Activated naive CD4-positive, alpha-beta T cell treated with anti-CD3 and anti-CD28 coated beads, Interleukin-2, amount 50 U/mL, for 24 hours (primary cell): ENCODE measurements around the gene ZNF362.
A peak's percentile ranks its signal among the peaks of the same experiment; 100 is the strongest.
"Not testable (repeated sequence)": the region's sequence is repeated elsewhere in the genome, so short reads cannot be mapped to it uniquely, and the experiment has no call there.

Experiments
- H3K27ac Mint-ChIP-seq: one replicate; pipeline ENCODE4 v1.8.0; 2021; ENCODE audit warnings: mild to moderate bottlenecking, mixed read lengths
- H3K27me3 Mint-ChIP-seq: one replicate; pipeline ENCODE4 v1.8.0; 2021; ENCODE audit warnings: mixed read lengths
- H3K36me3 Mint-ChIP-seq: one replicate; pipeline ENCODE4 v1.8.0; 2021; ENCODE audit warnings: mixed read lengths
- H3K4me1 Mint-ChIP-seq: one replicate; pipeline ENCODE4 v1.8.0; 2021; ENCODE audit warnings: mixed read lengths
- H3K4me3 Mint-ChIP-seq: one replicate; pipeline ENCODE4 v1.8.0; 2021; ENCODE audit warnings: mild to moderate bottlenecking, mixed read lengths
- H3K9me3 Mint-ChIP-seq: one replicate; pipeline ENCODE4 v1.8.0; 2021; ENCODE audit warnings: mixed read lengths

ZNF362 gene

GRCh38 chr1:33284049-33284448 is 27.8 kb downstream of the ZNF362 start:
- Mint-ChIP-seq H3K36me3 (peaks cover 13% of the 10 kb centered on the region), H3K9me3 (no peaks in the 10 kb centered on the region)

GRCh38 chr1:33286451-33287185 is 30.3 kb downstream of the ZNF362 start:
- Mint-ChIP-seq H3K4me3 (no peak overlapping the region), H3K4me1 (peaks cover 4% of the 10 kb centered on the region), H3K36me3 (peaks cover 14% of the 10 kb centered on the region), H3K27ac (no peak overlapping the region), H3K27me3 (no peaks in the 10 kb centered on the region), H3K9me3 (no peaks in the 10 kb centered on the region)

More at GRCh38 chr1:33284049-33284448, 27.8 kb downstream of the ZNF362 start:
- Mint-ChIP-seq H3K4me1 (peaks cover 3% of the 10 kb centered on the region), H3K27ac (no peak overlapping the region), H3K4me3 (no peak overlapping the region), H3K27me3 (no peaks in the 10 kb centered on the region)

GRCh38 chr1:33287317-33287716 is 31.0 kb downstream of the ZNF362 start:
- H3K4me1 Mint-ChIP-seq: peaks cover 4% of the 10 kb centered on the region
- peaks cover 9% of the 10 kb centered on the region for H3K36me3 Mint-ChIP-seq
- no peaks in the 10 kb centered on the region for H3K27me3 Mint-ChIP-seq
- H3K9me3 Mint-ChIP-seq: no peaks in the 10 kb centered on the region
- H3K4me3 Mint-ChIP-seq: no peak overlapping the region
- no peak overlapping the region for H3K27ac Mint-ChIP-seq

GRCh38 chr1:33288976-33289857 is 32.9 kb downstream of the ZNF362 start:
- Mint-ChIP-seq H3K27ac (no peak overlapping the region), H3K4me1 (peaks cover 4% of the 10 kb centered on the region), H3K9me3 (no peaks in the 10 kb centered on the region), H3K4me3 (no peak overlapping the region), H3K36me3 (peaks cover 9% of the 10 kb centered on the region), H3K27me3 (no peaks in the 10 kb centered on the region)

- peaks cover 9% of the 10 kb centered on the region for H3K36me3 Mint-ChIP-seq
- H3K27me3 Mint-ChIP-seq: no peaks in the 10 kb centered on the region
- no peaks in the 10 kb centered on the region for H3K9me3 Mint-ChIP-seq
- H3K27ac Mint-ChIP-seq: no peak overlapping the region
- no peak overlapping the region for H3K4me3 Mint-ChIP-seq
- H3K4me1 Mint-ChIP-seq: peaks cover 4% of the 10 kb centered on the region
Observed at GRCh38 chr1:33289858-33290154, 33.5 kb downstream of the ZNF362 start.

GRCh38 chr1:33290615-33291014 is 34.3 kb downstream of the ZNF362 start:
- H3K4me3 Mint-ChIP-seq, H3K27me3 Mint-ChIP-seq, H3K27ac Mint-ChIP-seq, H3K36me3 Mint-ChIP-seq, H3K4me1 Mint-ChIP-seq, H3K9me3 Mint-ChIP-seq: not testable (repeated sequence)

- Mint-ChIP-seq H3K4me1 (peaks cover 4% of the 10 kb centered on the region), H3K27ac (no peak overlapping the region), H3K27me3 (no peaks in the 10 kb centered on the region), H3K36me3 (peaks cover 9% of the 10 kb centered on the region), H3K9me3 (no peaks in the 10 kb centered on the region), H3K4me3 (no peak overlapping the region)
Observed at GRCh38 chr1:33292726-33293340, 36.5 kb downstream of the ZNF362 start.

- Mint-ChIP-seq H3K4me3 (no peak overlapping the region), H3K9me3 (no peaks in the 10 kb centered on the region), H3K27ac (peak overlapping the region; percentile 71), H3K27me3 (no peaks in the 10 kb centered on the region), H3K36me3 (peaks cover 4% of the 10 kb centered on the region), H3K4me1 (peaks cover 7% of the 10 kb centered on the region)
Observed at GRCh38 chr1:33294071-33295010, 38.0 kb downstream of the ZNF362 start.

- Mint-ChIP-seq H3K9me3 (no peaks in the 10 kb centered on the region), H3K36me3 (peaks cover 1% of the 10 kb centered on the region), H3K27me3 (no peaks in the 10 kb centered on the region), H3K4me1 (peaks cover 7% of the 10 kb centered on the region), H3K27ac (no peak overlapping the region), H3K4me3 (no peak overlapping the region)
Observed at GRCh38 chr1:33295023-33295422, 38.7 kb downstream of the ZNF362 start.

GRCh38 chr1:33295450-33296081 is 39.3 kb downstream of the ZNF362 start:
- Mint-ChIP-seq H3K36me3 (peaks cover 1% of the 10 kb centered on the region), H3K4me3 (no peak overlapping the region), H3K27me3 (no peaks in the 10 kb centered on the region), H3K4me1 (peaks cover 7% of the 10 kb centered on the region), H3K9me3 (no peaks in the 10 kb centered on the region), H3K27ac (no peak overlapping the region)

- Mint-ChIP-seq H3K36me3 (peaks cover 1% of the 10 kb centered on the region), H3K27me3 (no peaks in the 10 kb centered on the region), H3K4me1 (peaks cover 7% of the 10 kb centered on the region), H3K9me3 (no peaks in the 10 kb centered on the region), H3K4me3 (no peak overlapping the region), H3K27ac (no peak overlapping the region)
Observed at GRCh38 chr1:33296082-33296458, 39.8 kb downstream of the ZNF362 start.

GRCh38 chr1:33296824-33297223 is 40.5 kb downstream of the ZNF362 start:
- H3K9me3 Mint-ChIP-seq: no peaks in the 10 kb centered on the region
- H3K4me3 Mint-ChIP-seq: no peak overlapping the region
- peaks cover 11% of the 10 kb centered on the region for H3K4me1 Mint-ChIP-seq
- H3K36me3 Mint-ChIP-seq: peaks cover 1% of the 10 kb centered on the region
- H3K27me3 Mint-ChIP-seq: no peaks in the 10 kb centered on the region
- H3K27ac Mint-ChIP-seq: no peak overlapping the region

GRCh38 chr1:33297911-33298622 is 41.8 kb downstream of the ZNF362 start:
- no peak overlapping the region for H3K27ac Mint-ChIP-seq
- no peak overlapping the region for H3K4me3 Mint-ChIP-seq
- H3K9me3 Mint-ChIP-seq: no peaks in the 10 kb centered on the region
- H3K27me3 Mint-ChIP-seq: no peaks in the 10 kb centered on the region
- H3K36me3 Mint-ChIP-seq: peaks cover 1% of the 10 kb centered on the region
- peaks cover 23% of the 10 kb centered on the region for H3K4me1 Mint-ChIP-seq

- H3K36me3 Mint-ChIP-seq: peaks cover 1% of the 10 kb centered on the region
- H3K27ac Mint-ChIP-seq: no peak overlapping the region
- no peaks in the 10 kb centered on the region for H3K9me3 Mint-ChIP-seq
- peaks cover 27% of the 10 kb centered on the region for H3K4me1 Mint-ChIP-seq
- H3K4me3 Mint-ChIP-seq: no peak overlapping the region
- H3K27me3 Mint-ChIP-seq: no peaks in the 10 kb centered on the region
Observed at GRCh38 chr1:33298623-33299277, 42.5 kb downstream of the ZNF362 start.
